Stimulated activated effector memory CD8-positive, alpha-beta T cell treated with anti-CD3 and anti-CD28 coated beads, Interleukin-12 subunit alpha, Interleukin-12 subunit beta, amount 100 ng/mL, for 72 hours (primary cell): ENCODE results near the gene AK9.
"Not testable (repeated sequence)": the region's sequence is repeated elsewhere in the genome, so short reads cannot be mapped to it uniquely, and the experiment has no call there.

Experiments used
- ATAC-seq: fragments of 150-1000 bp; cut with Tn5 transposase; 2 replicates; pipeline ENCODE4 v1.10.0; 2021
- DNase-seq, 2 donors: peaks; one replicate each; pipeline ENCODE4 v3.0.0; 2021 to 2022; ENCODE audit warnings: low spot score in 2 of 2
- H3K27ac Mint-ChIP-seq: one replicate; pipeline ENCODE4 v1.8.0; 2022; ENCODE audit warnings: mild to moderate bottlenecking, mixed read lengths
- H3K36me3 Mint-ChIP-seq: one replicate; pipeline ENCODE4 v1.8.0; 2022; ENCODE audit warnings: mild to moderate bottlenecking, mixed read lengths
- H3K4me1 Mint-ChIP-seq: one replicate; pipeline ENCODE4 v1.8.0; 2022; ENCODE audit warnings: mixed read lengths
- H3K4me3 Mint-ChIP-seq: one replicate; pipeline ENCODE4 v1.8.0; 2022; ENCODE audit warnings: mild to moderate bottlenecking, mixed read lengths
- H3K9me3 Mint-ChIP-seq: one replicate; pipeline ENCODE4 v1.8.0; 2022; ENCODE audit warnings: mixed read lengths

The AK9 gene

GRCh38 chr6:109713097-109713496 is 22.1 kb upstream of the AK9 start:
- DNase-seq (no peak), ATAC-seq (peak; percentile 87)
- H3K27ac Mint-ChIP-seq, result no peak overlapping the region
- H3K9me3 Mint-ChIP-seq, result no peaks in the 10 kb centered on the region
- H3K4me3 Mint-ChIP-seq, result no peak overlapping the region
- H3K36me3 Mint-ChIP-seq, result peaks cover 19% of the 10 kb centered on the region
- peaks cover 33% of the 10 kb centered on the region for H3K4me1 Mint-ChIP-seq

GRCh38 chr6:109708099-109708498 is 17.1 kb upstream of the AK9 start:
- not testable (repeated sequence) for H3K9me3 Mint-ChIP-seq, H3K36me3 Mint-ChIP-seq, ATAC-seq, H3K4me3 Mint-ChIP-seq, H3K27ac Mint-ChIP-seq, DNase-seq
- peaks cover 54% of the 10 kb centered on the region for H3K4me1 Mint-ChIP-seq

GRCh38 chr6:109706513-109706912 is 15.5 kb upstream of the AK9 start:
- Mint-ChIP-seq H3K9me3 (no peaks in the 10 kb centered on the region), H3K36me3 (no peaks in the 10 kb centered on the region), H3K4me1 (peaks cover 40% of the 10 kb centered on the region), H3K4me3 (no peak overlapping the region), H3K27ac (peak overlapping the region; percentile 76)
- ATAC-seq (no peak), DNase-seq (no peak)

GRCh38 chr6:109705258-109705657 is 14.3 kb upstream of the AK9 start:
- DNase-seq, result peak; percentile 58 to 81
- Mint-ChIP-seq H3K4me3 (no peak overlapping the region), H3K9me3 (no peaks in the 10 kb centered on the region)

GRCh38 chr6:109702791-109703190 is 11.8 kb upstream of the AK9 start:
- H3K9me3 Mint-ChIP-seq, result no peaks in the 10 kb centered on the region
- peaks cover 26% of the 10 kb centered on the region for H3K4me1 Mint-ChIP-seq
- H3K27ac Mint-ChIP-seq, result peak overlapping the region; percentile 64
- DNase-seq, result no peak
- no peaks in the 10 kb centered on the region for H3K36me3 Mint-ChIP-seq
- no peak overlapping the region for H3K4me3 Mint-ChIP-seq
- ATAC-seq, result no peak

More at GRCh38 chr6:109705258-109705657, 14.3 kb upstream of the AK9 start:
- no peak overlapping the region for H3K27ac Mint-ChIP-seq
- ATAC-seq, result peak; percentile 96
- no peaks in the 10 kb centered on the region for H3K36me3 Mint-ChIP-seq
- peaks cover 32% of the 10 kb centered on the region for H3K4me1 Mint-ChIP-seq

- H3K27ac Mint-ChIP-seq, result no peak overlapping the region
- no peaks in the 10 kb centered on the region for H3K36me3 Mint-ChIP-seq
- ATAC-seq (no peak), DNase-seq (no peak)
- no peaks in the 10 kb centered on the region for H3K9me3 Mint-ChIP-seq
- H3K4me3 Mint-ChIP-seq, result no peak overlapping the region
- H3K4me1 Mint-ChIP-seq, result peaks cover 23% of the 10 kb centered on the region
Observed at GRCh38 chr6:109701774-109702173, 10.8 kb upstream of the AK9 start.

- Mint-ChIP-seq H3K4me1 (peaks cover 18% of the 10 kb centered on the region), H3K36me3 (no peaks in the 10 kb centered on the region), H3K4me3 (no peak overlapping the region), H3K9me3 (no peaks in the 10 kb centered on the region), H3K27ac (no peak overlapping the region)
- DNase-seq, result no peak
- ATAC-seq, result no peak
Observed at GRCh38 chr6:109701221-109701620, 10.2 kb upstream of the AK9 start.

GRCh38 chr6:109696355-109696754 is 5.4 kb upstream of the AK9 start:
- Mint-ChIP-seq H3K9me3 (no peaks in the 10 kb centered on the region), H3K4me1 (peaks cover 10% of the 10 kb centered on the region), H3K36me3 (no peaks in the 10 kb centered on the region), H3K27ac (no peak overlapping the region), H3K4me3 (no peak overlapping the region)
- ATAC-seq, result no peak
- DNase-seq, result no peak

GRCh38 chr6:109695468-109695867 is 4.5 kb upstream of the AK9 start:
- Mint-ChIP-seq H3K4me3 (no peak overlapping the region), H3K9me3 (no peaks in the 10 kb centered on the region), H3K27ac (no peak overlapping the region), H3K4me1 (peaks cover 10% of the 10 kb centered on the region), H3K36me3 (no peaks in the 10 kb centered on the region)
- DNase-seq (no peak), ATAC-seq (no peak)

- ATAC-seq, result no peak
- no peak for DNase-seq
- Mint-ChIP-seq H3K9me3 (no peaks in the 10 kb centered on the region), H3K4me1 (peaks cover 18% of the 10 kb centered on the region), H3K36me3 (no peaks in the 10 kb centered on the region), H3K4me3 (no peak overlapping the region), H3K27ac (no peak overlapping the region)
Observed at GRCh38 chr6:109693111-109693510, 2.1 kb upstream of the AK9 start.

GRCh38 chr6:109690373-109690736 is 647 bp downstream of the AK9 start:
- H3K4me1 Mint-ChIP-seq, result peaks cover 28% of the 10 kb centered on the region
- DNase-seq (peak; percentile 42 to 81), ATAC-seq (peak; percentile 51)
- peak overlapping the region; percentile 91 for H3K27ac Mint-ChIP-seq
- H3K9me3 Mint-ChIP-seq, result no peaks in the 10 kb centered on the region
- H3K4me3 Mint-ChIP-seq, result peak overlapping the region; percentile 83
- H3K36me3 Mint-ChIP-seq, result no peaks in the 10 kb centered on the region

GRCh38 chr6:109687271-109687761 is 3.7 kb downstream of the AK9 start:
- H3K4me3 Mint-ChIP-seq, result no peak overlapping the region
- H3K4me1 Mint-ChIP-seq, result peaks cover 27% of the 10 kb centered on the region
- no peaks in the 10 kb centered on the region for H3K36me3 Mint-ChIP-seq
- no peaks in the 10 kb centered on the region for H3K9me3 Mint-ChIP-seq
- ATAC-seq (peak; percentile 38), DNase-seq (no peak)
- H3K27ac Mint-ChIP-seq, result peak overlapping the region; percentile 68

GRCh38 chr6:109686566-109687265 is 4.3 kb downstream of the AK9 start:
- no peak overlapping the region for H3K4me3 Mint-ChIP-seq
- DNase-seq (no peak), ATAC-seq (no peak)
- H3K4me1 Mint-ChIP-seq, result peaks cover 25% of the 10 kb centered on the region
- no peaks in the 10 kb centered on the region for H3K36me3 Mint-ChIP-seq
- peak overlapping the region; percentile 68 for H3K27ac Mint-ChIP-seq
- no peaks in the 10 kb centered on the region for H3K9me3 Mint-ChIP-seq

GRCh38 chr6:109678661-109679505 is 12.1 kb downstream of the AK9 start:
- not testable (repeated sequence) for H3K4me3 Mint-ChIP-seq, DNase-seq, ATAC-seq, H3K27ac Mint-ChIP-seq, H3K4me1 Mint-ChIP-seq, H3K9me3 Mint-ChIP-seq, H3K36me3 Mint-ChIP-seq

- ATAC-seq, result no peak
- H3K4me3 Mint-ChIP-seq, result no peak overlapping the region
- no peaks in the 10 kb centered on the region for H3K36me3 Mint-ChIP-seq
- H3K9me3 Mint-ChIP-seq, result peaks cover 3% of the 10 kb centered on the region
- peaks cover 6% of the 10 kb centered on the region for H3K4me1 Mint-ChIP-seq
- H3K27ac Mint-ChIP-seq, result no peak overlapping the region
- DNase-seq, result no peak
Observed at GRCh38 chr6:109678240-109678639, 12.8 kb downstream of the AK9 start.

GRCh38 chr6:109676724-109677123 is 14.3 kb downstream of the AK9 start:
- Mint-ChIP-seq H3K9me3 (peaks cover 3% of the 10 kb centered on the region), H3K27ac (no peak overlapping the region), H3K36me3 (peaks cover 5% of the 10 kb centered on the region), H3K4me3 (no peak overlapping the region), H3K4me1 (peaks cover 2% of the 10 kb centered on the region)
- ATAC-seq (no peak), DNase-seq (no peak)
